HG02571 (cell line): ENCODE data around the gene IL4R.
"Not testable (repeated sequence)": the region's sequence is repeated elsewhere in the genome, so short reads cannot be mapped to it uniquely, and the experiment has no call there.

Source experiments
- ATAC-seq: cut with Tn5 transposase; IDR thresholded peaks from one replicate; pipeline ENCODE4 v1.9.1; 2021; ENCODE audit warnings: mild to moderate bottlenecking, moderate library complexity; ENCODE audit not compliant: unreplicated experiment

The IL4R gene

GRCh38 chr16:27313422-27314160 is at the start of gene IL4R:
IL4R (plus strand) TSS chr16:27313974; CDS start chr16:27340204, 26,230 bp downstream.
- peak; percentile 44 for ATAC-seq

- ATAC-seq = no peak
Measured at GRCh38 chr16:27264151-27264550, 49.6 kb upstream of the IL4R start.

GRCh38 chr16:27265982-27266381 is 47.8 kb upstream of the IL4R start:
- no peak for ATAC-seq

DNA sequence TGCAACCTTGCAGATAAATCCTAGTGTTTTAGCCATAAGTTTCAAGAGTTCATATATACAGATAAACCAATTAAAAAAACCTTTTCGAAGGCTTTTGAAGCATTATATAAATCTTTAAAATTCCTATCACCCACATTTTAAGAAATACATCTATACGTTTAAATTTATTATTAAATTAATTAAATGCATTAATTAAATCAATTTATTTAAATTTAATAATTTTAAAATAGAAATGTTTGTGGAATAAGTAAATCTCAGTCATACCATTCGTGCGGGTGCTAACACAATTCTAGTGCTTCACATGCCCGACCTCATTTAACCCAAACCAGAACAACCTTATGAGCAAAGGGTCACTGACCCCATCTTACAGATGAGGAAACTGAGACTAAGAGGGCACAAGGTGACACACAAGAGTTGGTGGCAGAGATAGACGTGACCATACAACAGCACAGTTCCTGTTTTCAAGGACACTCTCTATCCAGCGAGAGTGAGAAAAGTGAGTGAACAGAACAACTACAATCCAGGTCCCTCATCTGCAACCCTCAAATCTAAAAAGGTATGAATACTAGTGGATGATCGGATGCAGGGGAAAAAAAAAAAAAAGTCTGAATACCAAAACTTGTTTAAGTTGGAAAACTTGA is 46.6 kb upstream of the IL4R start:
- no peak for ATAC-seq

GRCh38 chr16:27268376-27269299 is 45.1 kb upstream of the IL4R start, which contains the start of gene NSMCE1:
NSMCE1 (minus strand) TSS chr16:27268772; CDS start chr16:27257570, 11,202 bp downstream.
- peak; percentile 96 for ATAC-seq

DNA sequence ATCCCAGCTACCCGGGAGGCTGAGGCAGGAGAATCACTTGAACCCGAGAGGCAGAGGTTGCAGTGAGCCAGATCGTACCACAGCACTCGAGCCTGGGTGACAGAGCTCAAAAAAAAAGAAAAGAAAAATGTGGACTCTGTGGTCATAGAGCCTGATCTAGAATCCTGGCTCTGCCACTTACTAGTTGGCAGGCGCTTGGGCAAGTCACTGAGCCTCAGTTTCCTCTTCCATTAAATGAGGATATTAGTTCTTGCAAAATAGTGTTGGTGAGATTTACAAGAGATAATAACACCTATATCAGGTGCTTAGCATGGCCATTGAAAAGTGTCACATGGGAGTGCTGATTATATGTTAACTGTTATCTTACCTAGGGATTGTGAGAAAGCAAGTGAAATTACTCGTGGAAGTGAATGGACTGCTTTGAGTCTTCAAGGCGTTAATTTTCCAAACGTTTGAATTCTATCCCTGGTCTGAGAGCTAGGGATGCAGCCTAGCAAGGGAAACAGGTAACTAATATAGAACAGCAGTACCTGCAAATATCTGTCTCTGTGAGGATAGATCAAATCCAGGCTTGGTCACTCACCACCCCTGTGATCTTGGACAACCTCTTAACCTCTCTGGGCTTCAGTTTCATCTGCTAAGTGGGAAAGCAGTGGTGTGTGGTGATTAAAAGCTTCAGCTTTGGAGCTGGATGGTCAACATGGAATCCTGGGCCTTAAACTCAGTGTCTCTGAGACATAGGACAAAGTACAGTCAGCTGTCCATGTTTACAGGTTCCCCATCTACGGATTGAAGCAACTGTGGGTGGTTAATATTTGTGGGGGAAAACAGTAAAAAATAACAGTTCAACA is 44.2 kb upstream of the IL4R start:
- no peak for ATAC-seq

DNA sequence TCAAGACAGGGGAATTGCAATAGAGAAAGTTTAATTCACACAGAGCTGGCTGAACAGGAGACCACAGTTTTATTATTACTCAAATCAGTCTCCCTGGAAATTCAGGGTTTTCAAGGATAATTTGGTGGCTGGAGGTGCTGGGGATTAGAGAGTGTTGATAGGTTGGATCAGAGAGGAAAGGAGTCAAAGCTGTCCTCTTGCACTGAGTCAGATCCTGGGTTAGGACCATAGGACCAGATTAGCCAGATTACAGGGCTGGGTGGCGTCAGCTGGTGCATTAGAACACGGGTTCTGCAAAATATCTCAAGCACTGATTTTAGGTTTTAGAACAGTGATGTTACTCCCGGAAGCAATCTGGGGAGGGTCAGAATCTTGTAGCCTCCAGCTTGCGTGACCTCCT is 43.4 kb upstream of the IL4R start:
- ATAC-seq = no peak

DNA sequence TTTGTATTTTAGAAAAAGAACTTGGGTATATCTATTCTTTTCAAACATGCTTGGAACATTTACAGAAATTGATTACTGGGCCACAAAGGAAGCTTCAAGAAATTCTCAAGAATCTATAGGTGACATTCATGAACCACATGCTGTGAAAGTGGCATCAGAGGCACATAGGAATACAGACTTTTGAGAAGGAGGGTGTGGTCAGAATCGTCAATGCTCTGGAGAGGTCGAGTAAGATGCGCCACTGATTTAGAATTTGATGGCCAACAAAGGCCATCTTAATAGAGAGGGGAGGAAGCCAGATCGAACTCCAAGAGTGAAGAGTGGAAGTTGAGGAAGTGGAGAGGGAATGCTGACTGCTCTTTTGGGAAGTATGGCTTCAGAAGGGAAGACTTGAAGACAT is 41.7 kb upstream of the IL4R start:
- no peak for ATAC-seq

GRCh38 chr16:27272697-27273096 is 41.1 kb upstream of the IL4R start:
- ATAC-seq = not testable (repeated sequence)

- ATAC-seq = no peak
Measured at GRCh38 chr16:27273330-27273669, 40.5 kb upstream of the IL4R start.

- ATAC-seq = no peak
Measured at GRCh38 chr16:27273670-27274423, 39.9 kb upstream of the IL4R start.

DNA sequence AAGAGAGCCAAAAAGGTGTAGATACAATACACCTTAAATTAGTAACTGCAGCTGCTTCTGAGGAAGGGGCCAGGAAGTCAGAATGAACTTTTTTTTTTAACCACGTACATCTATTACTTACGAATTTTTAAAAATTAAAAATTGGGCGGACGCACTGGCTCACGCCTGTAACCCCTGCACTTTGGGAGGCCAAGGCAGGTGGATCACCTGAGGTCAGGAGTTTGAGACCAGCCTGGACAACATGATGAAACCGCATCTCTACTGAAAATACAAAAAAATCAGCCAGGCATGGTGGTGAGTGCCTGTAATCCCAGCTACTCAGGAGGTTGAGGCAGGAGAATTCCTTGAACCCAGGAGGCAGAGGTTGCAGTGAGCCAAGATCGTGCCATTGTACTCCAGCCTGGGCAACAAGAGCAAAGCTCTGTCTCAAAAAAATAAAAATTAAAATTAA is 39.3 kb upstream of the IL4R start:
- not testable (repeated sequence) for ATAC-seq

DNA sequence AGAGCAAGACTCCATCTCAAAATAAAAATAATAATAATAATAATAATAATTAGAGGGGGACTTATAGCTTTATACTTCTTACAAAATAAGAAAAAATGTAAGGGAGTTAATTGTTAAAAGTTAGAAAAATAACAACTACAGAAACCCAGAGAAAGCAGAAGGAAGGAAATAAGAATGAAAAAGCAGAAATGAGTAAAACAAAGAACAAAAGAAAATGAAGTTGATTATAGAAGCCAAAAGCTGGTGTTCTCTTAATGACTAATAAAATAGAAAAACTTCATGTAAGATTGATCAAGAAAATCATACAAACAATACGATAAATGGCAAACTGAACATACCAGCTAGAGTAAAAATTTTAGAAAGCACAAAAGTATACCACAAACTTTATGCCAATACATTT is 38.4 kb upstream of the IL4R start:
- no peak for ATAC-seq

GRCh38 chr16:27281243-27281642 is 32.5 kb upstream of the IL4R start:
- no peak for ATAC-seq

DNA sequence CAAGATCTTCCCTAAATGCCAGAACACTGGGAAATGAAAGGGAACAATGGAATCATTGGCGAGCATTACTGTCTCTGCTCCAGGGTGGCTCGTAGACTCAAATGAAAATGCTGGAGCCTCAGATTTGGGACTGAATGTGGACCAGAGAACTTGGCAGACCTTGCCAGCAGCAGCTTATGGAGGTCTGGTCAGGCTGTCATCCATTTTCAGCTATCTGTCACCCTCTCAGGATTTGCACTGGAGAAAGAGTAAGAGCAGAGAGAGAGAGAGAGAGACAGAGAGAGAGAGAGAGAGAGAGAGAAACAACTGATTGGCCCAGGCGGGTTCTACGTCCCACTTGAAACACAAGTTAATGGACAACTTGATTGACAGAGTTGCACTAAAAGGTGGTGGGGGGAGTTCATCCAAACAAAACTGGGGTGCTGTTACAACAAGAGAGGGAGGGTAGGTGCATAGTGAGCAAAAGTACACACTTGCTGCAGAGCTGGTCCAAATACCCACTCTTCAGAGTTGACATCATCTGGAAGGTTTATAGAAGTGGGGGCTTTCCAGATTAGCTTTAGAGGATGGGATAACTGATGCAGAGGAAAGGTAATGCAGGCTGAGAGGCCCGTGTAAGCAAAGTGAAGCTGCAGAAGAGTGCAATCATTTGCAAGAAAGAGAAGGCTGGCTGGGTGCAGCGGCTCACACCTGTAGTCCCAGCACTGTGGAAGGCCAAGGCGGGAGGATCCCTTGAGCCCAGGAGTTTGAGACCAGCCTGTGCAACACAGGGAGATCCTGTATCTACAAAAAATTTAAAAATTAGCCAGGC is 28.7 kb upstream of the IL4R start:
- ATAC-seq = no peak

- no peak for ATAC-seq
Measured at GRCh38 chr16:27285676-27286196, 28.0 kb upstream of the IL4R start.

- ATAC-seq = no peak
Measured at GRCh38 chr16:27286451-27286850, 27.3 kb upstream of the IL4R start.

DNA sequence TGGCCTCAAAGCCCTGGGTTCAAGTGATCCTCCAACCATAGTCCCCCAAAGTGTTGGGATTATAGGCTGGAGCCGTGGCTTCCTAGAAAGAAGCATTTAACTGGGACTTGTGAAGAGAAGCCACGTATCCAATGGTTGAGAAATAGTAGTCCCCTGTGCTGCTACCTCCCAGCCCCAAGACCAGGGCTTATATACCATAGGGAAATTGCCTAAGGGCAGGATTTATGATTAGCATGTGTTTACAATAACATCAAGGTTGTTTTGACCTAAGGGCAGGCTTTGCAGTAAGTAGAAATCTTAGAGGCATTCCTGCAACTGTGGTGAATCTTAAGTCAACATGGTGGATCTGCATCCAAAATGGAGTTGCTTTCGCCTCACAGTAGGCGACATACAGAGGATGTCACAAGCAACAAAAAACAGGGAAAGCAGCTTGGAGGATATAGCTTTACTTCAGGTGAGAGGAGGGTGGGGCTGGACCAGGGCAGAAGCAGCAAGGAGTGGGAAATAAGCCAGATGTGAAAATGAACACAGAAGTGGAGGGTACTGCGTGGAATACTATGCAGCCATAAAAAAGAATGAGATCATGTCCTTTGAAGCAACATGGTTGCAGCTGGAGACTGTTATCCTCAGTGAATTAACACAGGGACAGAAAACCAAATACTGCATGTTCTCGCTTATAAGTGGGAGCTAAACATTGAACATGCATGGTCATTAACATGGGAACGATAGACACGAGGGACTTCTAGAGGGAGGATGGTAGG is 26.5 kb upstream of the IL4R start:
- no peak for ATAC-seq
